ENCODE results near the gene NLRP9. TPM values are rescaled to one million over a fixed set of nuclear protein-coding genes. Genes with fewer than 3 reads are reported as not detected.
A peak's percentile ranks its signal among the peaks of the same experiment; 100 is the strongest.

Gene NLRP9
- total RNA-seq, 1 experiment from 2014 or later = not detected

GRCh38 chr19:55717251-55717650 is 21.0 kb downstream of the NLRP9 start:
- Mint-ChIP-seq H3K4me1 (ENCODE audit: low read depth, unreplicated experiment) (peaks cover 25% of the 10 kb centered on the region), H3K4me3 (ENCODE audit: unreplicated experiment) (peak overlapping the region; percentile 6), H3K27ac (ENCODE audit: unreplicated experiment) (peak overlapping the region; percentile 42), H3K36me3 (ENCODE audit: insufficient read depth, unreplicated experiment) (peaks cover 11% of the 10 kb centered on the region), H3K27me3 (ENCODE audit: insufficient read depth, unreplicated experiment) (no peaks in the 10 kb centered on the region), H3K9me3 (ENCODE audit: unreplicated experiment) (peaks cover 22% of the 10 kb centered on the region)
- POLR2A ChIA-PET = no interaction called here
- no peak for DNase-seq
- Histone ChIP-seq H3K4me1 (peaks cover 17% of the 10 kb centered on the region), H3K9me3 (peaks cover 15% of the 10 kb centered on the region), H3K36me3 (ENCODE audit: control insufficient read depth, insufficient read depth, low read length) (no peaks in the 10 kb centered on the region), H3K4me3 (ENCODE audit: low read depth, low read length) (no peak overlapping the region), H3K27me3 (replicated peaks; ENCODE audit: control insufficient read depth, insufficient read depth, low read length) (no peaks in the 10 kb centered on the region)
- BruUV-seq (replicated peaks) = no TSS peak
- no peak for TF ChIP-seq CTCF (IDR thresholded peaks at IDR 0.05; ENCODE audit: insufficient read depth in 1 of 2, low read depth in 1 of 2, low read length in 1 of 2, severe bottlenecking in 1 of 2, unreplicated experiment in 1 of 2)
- CTCF ChIA-PET = no interaction called here
- intact Hi-C loops (cut with micrococcal nuclease; ENCODE audit: unreplicated experiment) = no loop called here

GRCh38 chr19:55716531-55716930 is 21.7 kb downstream of the NLRP9 start:
- peaks cover 20% of the 10 kb centered on the region for H3K9me3 Mint-ChIP-seq (ENCODE audit: unreplicated experiment)
- Histone ChIP-seq H3K4me3 (ENCODE audit: low read depth, low read length) (no peak overlapping the region), H3K9me3 (peaks cover 8% of the 10 kb centered on the region), H3K27me3 (replicated peaks; ENCODE audit: control insufficient read depth, insufficient read depth, low read length) (no peaks in the 10 kb centered on the region), H3K4me1 (peaks cover 17% of the 10 kb centered on the region), H3K36me3 (ENCODE audit: control insufficient read depth, insufficient read depth, low read length) (no peaks in the 10 kb centered on the region)
- no peak for TF ChIP-seq CTCF (IDR thresholded peaks at IDR 0.05; ENCODE audit: insufficient read depth in 1 of 2, low read depth in 1 of 2, low read length in 1 of 2, severe bottlenecking in 1 of 2, unreplicated experiment in 1 of 2)
- H3K27me3 Mint-ChIP-seq (ENCODE audit: insufficient read depth, unreplicated experiment) = no peaks in the 10 kb centered on the region
- peaks cover 18% of the 10 kb centered on the region for H3K36me3 Mint-ChIP-seq (ENCODE audit: insufficient read depth, unreplicated experiment)
- no peak for DNase-seq
- H3K4me1 Mint-ChIP-seq (ENCODE audit: low read depth, unreplicated experiment) = peaks cover 25% of the 10 kb centered on the region
- no peak overlapping the region for H3K27ac Mint-ChIP-seq (ENCODE audit: unreplicated experiment)
- CTCF ChIA-PET = interaction anchor here (0.7 kb wide), 1 partner anchor 50 kb away, joined by 7 read pairs; no protein-coding TSS in a partner anchor
- POLR2A ChIA-PET = no interaction called here
- intact Hi-C loops (cut with micrococcal nuclease; ENCODE audit: unreplicated experiment) = no loop called here
- BruUV-seq (replicated peaks) = no TSS peak
- no peak overlapping the region for H3K4me3 Mint-ChIP-seq (ENCODE audit: unreplicated experiment)

- Mint-ChIP-seq H3K27me3 (ENCODE audit: insufficient read depth, unreplicated experiment) (peaks cover 6% of the 10 kb centered on the region), H3K4me1 (ENCODE audit: low read depth, unreplicated experiment) (peaks cover 10% of the 10 kb centered on the region), H3K4me3 (ENCODE audit: unreplicated experiment) (peak overlapping the region; percentile 16), H3K27ac (ENCODE audit: unreplicated experiment) (peak overlapping the region; percentile 51), H3K9me3 (ENCODE audit: unreplicated experiment) (peaks cover 18% of the 10 kb centered on the region), H3K36me3 (ENCODE audit: insufficient read depth, unreplicated experiment) (peaks cover 25% of the 10 kb centered on the region)
- BruUV-seq (replicated peaks) = no TSS peak
- no peak for DNase-seq
- intact Hi-C loops (cut with micrococcal nuclease; ENCODE audit: unreplicated experiment) = no loop called here
- no peaks in the 10 kb centered on the region for H3K27me3 ChIP-seq (replicated peaks; ENCODE audit: control insufficient read depth, insufficient read depth, low read length)
- no peak for TF ChIP-seq CTCF (IDR thresholded peaks at IDR 0.05; ENCODE audit: insufficient read depth in 1 of 2, low read depth in 1 of 2, low read length in 1 of 2, severe bottlenecking in 1 of 2, unreplicated experiment in 1 of 2)
- peaks cover 7% of the 10 kb centered on the region for H3K4me1 ChIP-seq
- no peaks in the 10 kb centered on the region for H3K9me3 ChIP-seq
- no peak overlapping the region for H3K4me3 ChIP-seq (ENCODE audit: low read depth, low read length)
- ChIA-PET CTCF (no interaction called here), POLR2A (no interaction called here)
- H3K36me3 ChIP-seq (ENCODE audit: control insufficient read depth, insufficient read depth, low read length) = no peaks in the 10 kb centered on the region
Observed at GRCh38 chr19:55712804-55713631, 25.2 kb downstream of the NLRP9 start.
